ENCODE measurements around the gene RUNX1.

GRCh38 chr21:35090403-35090802, 41.3 kb upstream of the RUNX1 start:
- TF ChIP-seq EZH2 (IDR thresholded peaks at IDR 0.05; ENCODE audit: borderline replicate concordance, insufficient read depth, low read depth, low read length, poor library complexity, severe bottlenecking), result no peak
- TF ChIP-seq, protein P1, sequence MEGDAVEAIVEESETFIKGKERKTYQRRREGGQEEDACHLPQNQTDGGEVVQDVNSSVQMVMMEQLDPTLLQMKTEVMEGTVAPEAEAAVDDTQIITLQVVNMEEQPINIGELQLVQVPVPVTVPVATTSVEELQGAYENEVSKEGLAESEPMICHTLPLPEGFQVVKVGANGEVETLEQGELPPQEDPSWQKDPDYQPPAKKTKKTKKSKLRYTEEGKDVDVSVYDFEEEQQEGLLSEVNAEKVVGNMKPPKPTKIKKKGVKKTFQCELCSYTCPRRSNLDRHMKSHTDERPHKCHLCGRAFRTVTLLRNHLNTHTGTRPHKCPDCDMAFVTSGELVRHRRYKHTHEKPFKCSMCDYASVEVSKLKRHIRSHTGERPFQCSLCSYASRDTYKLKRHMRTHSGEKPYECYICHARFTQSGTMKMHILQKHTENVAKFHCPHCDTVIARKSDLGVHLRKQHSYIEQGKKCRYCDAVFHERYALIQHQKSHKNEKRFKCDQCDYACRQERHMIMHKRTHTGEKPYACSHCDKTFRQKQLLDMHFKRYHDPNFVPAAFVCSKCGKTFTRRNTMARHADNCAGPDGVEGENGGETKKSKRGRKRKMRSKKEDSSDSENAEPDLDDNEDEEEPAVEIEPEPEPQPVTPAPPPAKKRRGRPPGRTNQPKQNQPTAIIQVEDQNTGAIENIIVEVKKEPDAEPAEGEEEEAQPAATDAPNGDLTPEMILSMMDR (IDR thresholded peaks at IDR 0.05), result no peak

Data from B cell (primary cell).